Measurements from ENCODE around the gene ARV1.

GRCh38 chr1:230983811-230984210 lies 4.9 kb downstream of the ARV1 start:
- TF ChIP-seq, protein P1, sequence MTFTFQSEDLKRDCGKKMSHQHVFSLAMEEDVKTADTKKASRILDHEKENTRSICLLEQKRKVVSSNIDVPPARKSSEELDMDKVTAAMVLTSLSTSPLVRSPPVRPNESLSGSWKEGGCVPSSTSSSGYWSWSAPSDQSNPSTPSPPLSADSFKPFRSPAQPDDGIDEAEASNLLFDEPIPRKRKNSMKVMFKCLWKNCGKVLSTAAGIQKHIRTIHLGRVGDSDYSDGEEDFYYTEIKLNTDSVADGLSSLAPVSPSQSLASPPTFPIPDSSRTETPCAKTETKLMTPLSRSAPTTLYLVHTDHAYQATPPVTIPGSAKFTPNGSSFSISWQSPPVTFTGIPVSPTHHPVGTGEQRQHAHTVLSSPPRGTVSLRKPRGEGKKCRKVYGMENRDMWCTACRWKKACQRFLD (CRISPR knock-in tag; IDR thresholded peaks at IDR 0.05; ENCODE audit: borderline replicate concordance): no peak
- no peak for TF ChIP-seq POLR2AphosphoS5 (IDR thresholded peaks at IDR 0.05; ENCODE audit: low read depth, low read length)
- no peak for TF ChIP-seq CREB1 (IDR thresholded peaks at IDR 0.05)
- TF ChIP-seq CREB1 (CRISPR knock-in tag; IDR thresholded peaks at IDR 0.05): no peak
- TF ChIP-seq ZNF589 (CRISPR knock-in tag; conservative IDR thresholded peaks at IDR 0.05): no peak
- no peak for TF ChIP-seq MTF1 (CRISPR knock-in tag; IDR thresholded peaks at IDR 0.05)
- no peak for TF ChIP-seq ZNF260 (CRISPR knock-in tag; IDR thresholded peaks at IDR 0.05; ENCODE audit: borderline replicate concordance, low read depth)
- TF ChIP-seq TFE3 (CRISPR knock-in tag; IDR thresholded peaks at IDR 0.05): no peak
- TF ChIP-seq EZH2 (conservative IDR thresholded peaks at IDR 0.05; ENCODE audit: low read depth, low read length): no peak

Measured in HepG2 (cell line).